ENCODE data around the gene STK36. TPM values are rescaled to one million over a fixed set of nuclear protein-coding genes. Genes with fewer than 3 reads are reported as not detected.

The STK36 gene
- total and polyA plus RNA-seq, 10 of the 15 experiments (the other 5 are each of a cell fraction or from before 2014, with no cell fraction given): 4.0 to 22.8 (median 16.7) TPM

- intact Hi-C loops (cut with micrococcal nuclease; ENCODE audit: unreplicated experiment): loop anchor here (1.0 kb wide), 1 partner anchor 242 kb away; no protein-coding TSS in a partner anchor
- H3K4me3 ChIP-seq: no peak overlapping the region
- no peak overlapping the region for H2AFZ ChIP-seq (ENCODE audit: control insufficient read depth, low read depth, low read length)
- 90% methylated on average over 10 of the region's 11 CpGs for WGBS (ENCODE audit: insufficient coverage, insufficient replicate concordance, low lambda C conversion rate, missing lambda C conversion rate)
- ChIA-PET SMC1A (ENCODE audit: uncharacterized antibody, unreplicated experiment) (interaction anchor here (1.0 to 3.3 kb wide), 5 partner anchors 9 to 200 kb away, joined by 3 to 20 read pairs (median 3); partner anchors contain the start of genes BCS1L and ZNF142), CTCF (interaction anchor here (0.8 to 3.6 kb wide), 13 partner anchors 10 to 373 kb away, joined by 3 to 25 read pairs (median 4); partner anchors contain the start of genes BCS1L, RNF25, STK36 and ZNF142), POLR2A (no interaction called here), RAD21 (ENCODE audit: unreplicated experiment) (interaction anchor here (0.7 to 1.4 kb wide), 2 partner anchors 242 to 346 kb away, joined by 3 read pairs; no protein-coding TSS in a partner anchor)
- in situ Hi-C loops (cut with MboI): loop anchor here (5.0 kb wide), 1 partner anchor 241 kb away; no protein-coding TSS in a partner anchor
- peaks cover 2% of the 10 kb centered on the region; the same call in 1 of the 2 replicates for H3K79me2 ChIP-seq (ENCODE audit: control insufficient read depth, insufficient read depth, low read length)
- no peak overlapping the region for H3K4me2 ChIP-seq (ENCODE audit: control insufficient read depth, insufficient read depth)
- no peak overlapping the region for H3K9ac ChIP-seq (ENCODE audit: control insufficient read depth, insufficient read depth, low read length)
- no peaks in the 10 kb centered on the region for H3K27me3 ChIP-seq (replicated peaks in 1 of 2; ENCODE audit: control insufficient read depth in 2 of 2, insufficient read depth in 2 of 2, low read length in 1 of 2)
- no peak overlapping the region for H3K27ac ChIP-seq (ENCODE audit: control insufficient read depth, insufficient read depth)
- H3K9me3 ChIP-seq (replicated peaks; ENCODE audit: control insufficient read depth, insufficient read depth, low read length): no peaks in the 10 kb centered on the region
- no peaks in the 10 kb centered on the region for H4K20me1 ChIP-seq (ENCODE audit: control insufficient read depth, insufficient read depth)
- no peak for FAIRE-seq
- no peak; the same call in 2 of the 3 replicates for ATAC-seq
- DNase-seq (ENCODE audit: low read depth, low spot score): no peak
- BruUV-seq (replicated peaks): no TSS peak
- no peaks in the 10 kb centered on the region for H3K4me1 ChIP-seq (ENCODE audit: control insufficient read depth, insufficient read depth, low read length)
- H3K36me3 ChIP-seq (ENCODE audit: control insufficient read depth in 2 of 2, insufficient read depth in 2 of 2, low read length in 1 of 2): peaks cover 28 to 37% of the 10 kb centered on the region in 2 experiments
- no peak for TF ChIP-seq ZBTB11 (CRISPR knock-in tag; IDR thresholded peaks at IDR 0.05)
- TF ChIP-seq ZBTB4 (CRISPR knock-in tag; IDR thresholded peaks at IDR 0.05): no peak
- no peak for TF ChIP-seq ZNF687 (IDR thresholded peaks at IDR 0.05)
- TF ChIP-seq SREBF2 (IDR thresholded peaks at IDR 0.05; ENCODE audit: low read length): no peak
- no peak for TF ChIP-seq PAX8 (IDR thresholded peaks at IDR 0.05)
- TF ChIP-seq IRF4 (IDR thresholded peaks at IDR 0.05; ENCODE audit: low read depth, low read length): no peak
- no peak for TF ChIP-seq SUZ12 (IDR thresholded peaks at IDR 0.05; ENCODE audit: unreplicated experiment)
- no peak for TF ChIP-seq HCFC1 (IDR thresholded peaks at IDR 0.05; ENCODE audit: low read length)
- no peak for TF ChIP-seq ZSCAN29 (IDR thresholded peaks at IDR 0.05)
- TF ChIP-seq IRF3 (IDR thresholded peaks at IDR 0.05): no peak
- TF ChIP-seq POLR2AphosphoS5 (IDR thresholded peaks at IDR 0.05; ENCODE audit: low read length): no peak
- TF ChIP-seq BMI1 (IDR thresholded peaks at IDR 0.05; ENCODE audit: borderline replicate concordance): no peak
- no peak for TF ChIP-seq ETV6 (conservative IDR thresholded peaks at IDR 0.05 in 1 of 2, IDR thresholded peaks at IDR 0.05 in 1 of 2; ENCODE audit: borderline replicate concordance in 1 of 2, low read depth in 1 of 2)
Observed at GRCh38 chr2:218648787-218649100, 23.1 kb upstream of the STK36 start.
